Non-pigmented ciliary epithelial cell (primary cell): ENCODE measurements around the gene PPP4R3A.
"Not testable (repeated sequence)": the region's sequence is repeated elsewhere in the genome, so short reads cannot be mapped to it uniquely, and the experiment has no call there.

Experiments
- DNase-seq: peaks from one replicate; pipeline ENCODE4 v3.0.0-alpha.2; 2010; ENCODE audit warnings: low read depth

The PPP4R3A gene

GRCh38 chr14:91438845-91439244 is 71.3 kb downstream of the PPP4R3A start:
- DNase-seq = no peak

- DNase-seq = not testable (repeated sequence)
Measured at GRCh38 chr14:91436266-91436665, 73.8 kb downstream of the PPP4R3A start.

DNA sequence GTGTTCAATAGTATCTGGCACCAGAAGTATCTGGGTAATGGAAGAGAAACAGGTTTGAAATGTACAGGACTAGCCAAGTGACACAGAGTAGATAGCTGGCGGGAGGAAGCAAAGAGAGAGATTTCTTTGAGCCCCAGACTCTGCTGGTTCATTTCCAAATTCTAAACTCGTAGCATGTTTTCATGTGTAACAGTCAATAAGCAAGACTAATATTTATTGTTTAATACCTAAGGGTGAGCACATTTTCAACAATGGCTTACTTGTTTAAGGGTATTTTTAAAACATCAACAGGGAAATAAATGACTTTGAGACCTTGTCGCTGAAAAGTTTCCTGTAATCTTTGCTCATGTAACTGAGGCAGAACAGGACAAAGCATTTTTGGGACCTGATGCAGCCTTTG is 80.7 kb downstream of the PPP4R3A start:
- DNase-seq = no peak

GRCh38 chr14:91428931-91429330 is 81.2 kb downstream of the PPP4R3A start:
- not testable (repeated sequence) for DNase-seq

DNA sequence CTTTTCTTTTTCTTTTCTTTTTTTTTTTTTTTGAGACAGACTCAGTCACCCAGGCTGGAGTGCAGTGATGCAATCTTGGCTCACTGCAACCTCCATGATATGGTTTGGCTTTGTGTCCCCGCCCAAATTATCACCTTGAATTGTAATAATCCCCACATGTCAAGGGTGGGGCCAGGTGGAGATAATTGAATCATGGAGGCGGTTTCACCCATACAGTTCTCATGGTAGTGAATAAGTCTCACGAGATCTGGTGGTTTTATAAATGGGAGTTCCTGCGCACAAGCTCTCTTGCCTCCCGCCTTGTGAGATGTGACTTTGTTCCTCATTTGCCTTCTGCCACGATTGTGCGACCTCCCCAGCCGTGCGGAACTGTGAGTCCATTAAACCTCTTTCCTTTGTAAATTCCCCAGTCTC is 84.6 kb downstream of the PPP4R3A start:
- DNase-seq = not testable (repeated sequence)

GRCh38 chr14:91424813-91425530 is 85.1 kb downstream of the PPP4R3A start:
- no peak for DNase-seq

DNA sequence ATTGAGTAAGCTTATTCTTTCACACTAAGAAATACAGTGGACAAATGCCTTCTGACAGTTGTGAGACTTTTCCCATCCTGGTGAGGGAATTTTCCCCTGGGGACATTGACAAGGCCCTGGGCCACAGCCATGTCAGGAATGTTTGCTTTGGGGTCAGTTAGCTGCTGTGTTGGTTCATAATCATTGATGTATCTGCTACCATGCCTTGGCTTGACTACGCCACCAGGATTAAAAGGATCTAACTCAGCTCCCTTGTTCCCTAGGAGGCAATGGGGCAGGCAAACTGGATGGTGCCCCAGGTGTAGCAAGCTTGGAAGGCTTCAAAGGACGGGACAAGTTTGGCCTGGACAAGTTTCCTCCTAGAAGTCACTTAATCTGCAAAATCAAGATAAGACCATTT is 89.4 kb downstream of the PPP4R3A start:
- DNase-seq = no peak

DNA sequence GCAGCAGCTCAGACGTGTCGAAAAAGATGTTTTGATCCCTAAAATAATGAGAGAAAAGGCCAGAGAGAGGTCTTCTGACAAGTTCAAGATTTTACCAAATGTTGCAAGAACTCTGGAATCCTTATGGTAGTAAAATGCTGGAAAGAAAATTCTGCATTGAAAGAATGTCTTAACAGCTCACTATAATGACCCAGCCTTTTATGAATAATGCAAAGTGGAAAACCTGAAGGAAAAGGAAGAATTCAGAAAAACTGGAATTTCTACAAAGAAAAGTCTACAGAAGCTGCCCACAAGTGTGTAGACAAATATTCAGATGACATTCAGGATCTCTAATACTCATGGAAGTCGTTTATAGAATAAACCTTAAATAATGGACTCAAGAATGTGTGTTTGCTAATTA is 90.7 kb downstream of the PPP4R3A start:
- no peak for DNase-seq

GRCh38 chr14:91419044-91419397 is 91.1 kb downstream of the PPP4R3A start:
- DNase-seq = no peak

DNA sequence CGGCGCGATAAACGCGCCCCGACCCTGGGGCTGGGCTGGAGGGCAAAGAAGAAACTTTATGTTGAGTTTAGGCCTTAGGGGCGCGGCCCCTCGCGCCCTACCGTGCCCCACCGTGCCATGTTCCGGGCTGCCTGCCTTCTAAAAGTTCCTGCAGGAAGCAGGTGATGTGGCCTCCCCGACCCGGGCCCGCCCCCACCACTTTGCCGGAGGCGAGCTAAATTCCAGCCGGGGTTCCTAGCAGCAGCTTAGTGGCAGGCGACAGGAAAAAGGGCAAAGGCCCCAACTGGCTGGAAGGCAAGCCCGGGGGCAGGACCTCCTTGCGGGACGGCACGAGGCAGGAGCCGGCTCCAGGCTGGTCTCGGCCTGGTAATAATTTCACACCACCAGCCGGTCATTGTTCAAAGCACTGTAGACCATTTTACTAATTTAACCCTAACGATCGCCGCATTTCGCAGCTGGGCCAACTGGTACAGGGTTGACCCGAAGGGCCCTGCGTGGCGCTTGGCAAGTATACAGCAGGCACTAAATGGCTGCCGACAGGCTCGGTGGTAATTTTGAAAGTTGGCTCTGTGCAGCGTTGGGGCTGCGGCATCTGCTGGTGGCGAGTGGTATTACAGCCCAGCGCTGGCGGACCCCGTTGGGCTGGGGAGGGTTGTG is 91.6 kb downstream of the PPP4R3A start:
- no peak for DNase-seq

- no peak for DNase-seq
Measured at GRCh38 chr14:91417983-91418386, 92.1 kb downstream of the PPP4R3A start.

DNA sequence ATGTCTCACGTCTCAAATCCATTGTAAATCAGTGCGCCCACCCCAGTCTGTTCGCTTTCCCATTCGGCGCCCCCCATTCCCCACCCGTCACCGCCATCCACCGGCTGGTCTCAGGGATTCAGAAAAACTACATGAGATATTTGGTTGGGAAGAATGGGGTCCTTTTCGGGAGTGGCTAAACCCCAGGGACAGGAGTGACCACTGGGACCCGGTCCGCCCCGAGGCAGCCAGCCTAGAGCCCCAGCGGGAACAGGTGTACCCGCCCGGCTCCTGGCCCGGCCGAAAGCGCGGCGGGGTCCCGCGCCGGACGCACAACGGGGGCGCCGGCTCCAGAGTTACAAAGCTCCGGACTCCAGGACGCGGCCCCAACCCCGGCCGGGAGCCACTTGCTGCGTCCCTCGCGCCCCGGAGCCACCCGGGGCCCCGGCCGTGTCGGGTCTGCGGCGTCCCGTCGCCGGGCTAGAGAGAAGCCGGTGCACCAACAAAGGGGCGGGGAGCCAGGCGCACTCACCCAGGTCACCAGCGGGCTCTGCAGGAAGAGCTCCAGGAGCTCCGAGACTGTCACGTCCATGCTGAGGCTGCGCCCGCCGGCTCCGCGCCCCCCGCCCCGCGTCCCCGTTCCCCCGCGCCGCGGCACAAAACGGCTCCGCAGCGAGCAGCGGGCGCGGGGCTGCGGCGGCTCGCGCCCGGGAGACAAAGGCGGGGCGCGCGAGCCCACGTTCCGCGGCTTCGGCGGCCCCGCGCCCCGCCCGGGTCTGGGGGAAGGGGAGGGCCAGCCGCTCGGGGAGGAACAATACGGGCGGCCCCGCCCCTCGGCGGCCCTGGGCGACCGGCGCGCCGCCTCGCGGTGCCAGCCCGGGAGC is 92.8 kb downstream of the PPP4R3A start, which contains the start of gene CCDC88C:
Gene CCDC88C (minus strand): TSS at position 701 of the 863 bp plus-strand sequence. CDS start 130 bp downstream, at position 571.
- no peak for DNase-seq

- no peak for DNase-seq
Measured at GRCh38 chr14:91416744-91417119, 93.4 kb downstream of the PPP4R3A start.

GRCh38 chr14:91415794-91416743 is 94.0 kb downstream of the PPP4R3A start:
- no peak for DNase-seq

GRCh38 chr14:91414475-91414833 is 95.7 kb downstream of the PPP4R3A start:
- DNase-seq = no peak

- no peak for DNase-seq
Measured at GRCh38 chr14:91413547-91414474, 96.3 kb downstream of the PPP4R3A start.

- no peak for DNase-seq
Measured at GRCh38 chr14:91412939-91413338, 97.2 kb downstream of the PPP4R3A start.

- no peak for DNase-seq
Measured at GRCh38 chr14:91410771-91411536, 99.2 kb downstream of the PPP4R3A start.

- DNase-seq = no peak
Measured at GRCh38 chr14:91409928-91410718, 100.0 kb downstream of the PPP4R3A start.
